Measurements from ENCODE around the gene CCDC146.

The CCDC146 gene

GRCh38 chr7:77295549-77295948 lies 173.1 kb downstream of the CCDC146 start:
- H3K4me3 ChIP-seq: no peak overlapping the region
- H3K27me3 ChIP-seq: no peaks in the 10 kb centered on the region
- H3K4me1 ChIP-seq: no peaks in the 10 kb centered on the region
- H3K27ac ChIP-seq: no peak overlapping the region
- intact Hi-C loops (cut with DNase I; ENCODE audit: low total_unique reads): no loop called here
- no peak for DNase-seq
- peaks cover 18 to 24% (median 21%) of the 10 kb centered on the region in 3 donors for H3K36me3 ChIP-seq
- no peaks in the 10 kb centered on the region for H3K9me3 ChIP-seq
- no peak for TF ChIP-seq CTCF (IDR thresholded peaks at IDR 0.05)

GRCh38 chr7:77306231-77307067 lies 184.0 kb downstream of the CCDC146 start:
- H3K27ac ChIP-seq: no peak overlapping the region
- no peak for TF ChIP-seq CTCF (IDR thresholded peaks at IDR 0.05)
- DNase-seq: no peak
- no peak overlapping the region for H3K4me3 ChIP-seq
- no peaks in the 10 kb centered on the region for H3K9me3 ChIP-seq
- intact Hi-C loops (cut with DNase I; ENCODE audit: low total_unique reads): no loop called here
- peaks cover 0 to 7% (median 0%) of the 10 kb centered on the region in 3 donors for H3K36me3 ChIP-seq
- H3K4me1 ChIP-seq: peaks cover 0 to 7% (median 0%) of the 10 kb centered on the region in 4 donors
- no peaks in the 10 kb centered on the region for H3K27me3 ChIP-seq

DNA sequence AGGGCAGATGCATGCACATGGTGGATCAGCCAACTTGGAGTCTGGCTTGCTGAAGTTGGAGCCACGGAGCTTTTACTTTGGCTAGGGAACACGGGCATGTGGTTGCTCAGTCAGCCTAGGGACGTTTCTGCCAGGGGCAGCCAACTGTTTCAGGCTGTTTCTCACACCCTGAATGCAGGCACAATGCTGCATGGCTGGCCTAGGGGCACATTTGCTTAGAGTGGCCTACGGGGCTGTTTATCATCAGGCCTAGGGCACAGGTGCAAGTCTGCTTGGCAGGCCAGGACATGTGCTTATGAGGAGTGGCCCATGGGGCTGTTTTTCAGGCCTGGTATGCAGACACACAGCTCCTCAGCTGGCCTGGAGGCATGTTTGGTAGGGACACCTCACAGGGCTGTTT lies 186.4 kb downstream of the CCDC146 start:
- Histone ChIP-seq H3K4me1 (peaks cover 0 to 11% (median 5%) of the 10 kb centered on the region in 4 donors), H3K4me3 (no peak overlapping the region), H3K27me3 (no peaks in the 10 kb centered on the region), H3K9me3 (no peaks in the 10 kb centered on the region), H3K27ac (no peak overlapping the region), H3K36me3 (peaks cover 0 to 16% (median 0%) of the 10 kb centered on the region in 3 donors)
- intact Hi-C loops (cut with DNase I; ENCODE audit: low total_unique reads): no loop called here
- no peak for TF ChIP-seq CTCF (IDR thresholded peaks at IDR 0.05)
- no peak for DNase-seq

- H3K4me1 ChIP-seq: peaks cover 0 to 17% (median 7%) of the 10 kb centered on the region in 4 donors
- no peak for TF ChIP-seq CTCF (IDR thresholded peaks at IDR 0.05)
- intact Hi-C loops (cut with DNase I; ENCODE audit: low total_unique reads): no loop called here
- no peaks in the 10 kb centered on the region for H3K27me3 ChIP-seq
- no peak for DNase-seq
- peaks cover 0 to 25% (median 0%) of the 10 kb centered on the region in 3 donors for H3K36me3 ChIP-seq
- no peak overlapping the region for H3K4me3 ChIP-seq
- H3K9me3 ChIP-seq: no peaks in the 10 kb centered on the region
- no peak overlapping the region for H3K27ac ChIP-seq
Observed at GRCh38 chr7:77309714-77310220, 187.4 kb downstream of the CCDC146 start.

GRCh38 chr7:77310982-77311381 lies 188.6 kb downstream of the CCDC146 start:
- Histone ChIP-seq H3K36me3 (peaks cover 0 to 31% (median 0%) of the 10 kb centered on the region in 3 donors), H3K27ac (no peak overlapping the region), H3K9me3 (no peaks in the 10 kb centered on the region), H3K4me1 (peaks cover 0 to 17% (median 7%) of the 10 kb centered on the region in 4 donors), H3K4me3 (no peak overlapping the region), H3K27me3 (no peaks in the 10 kb centered on the region)
- no peak for TF ChIP-seq CTCF (IDR thresholded peaks at IDR 0.05)
- intact Hi-C loops (cut with DNase I; ENCODE audit: low total_unique reads): no loop called here
- DNase-seq: no peak

All from tibial artery (tissue), 4 donors.